BE2C (cell line): ENCODE measurements around the gene ZNF581.

Source experiments
- DNase-seq: peaks from one replicate; pipeline ENCODE4 v3.0.0-alpha.2; 2020
- H3K27me3 ChIP-seq: fragments of 250-450 bp; sonication (Bioruptor Pico); 2 replicates; pipeline ENCODE4 v1.5.1; 2020; ENCODE audit warnings: mild to moderate bottlenecking
- H3K36me3 ChIP-seq: fragments of 250-450 bp; sonication (Bioruptor Pico); 2 replicates; pipeline ENCODE4 v1.5.1; 2020; ENCODE audit warnings: mild to moderate bottlenecking
- H3K4me1 ChIP-seq: fragments of 250-450 bp; sonication (Bioruptor Pico); 2 replicates; pipeline ENCODE4 v1.5.1; 2020
- H3K4me3 ChIP-seq: 2 replicates; pipeline ENCODE4 v1.5.1; 2011; ENCODE audit warnings: low read depth, low read length
- H3K9me3 ChIP-seq: fragments of 250-450 bp; sonication (Bioruptor Pico); 2 replicates; pipeline ENCODE4 v1.5.1; 2020
- TF ChIP-seq, protein P1 (sequence below): IDR thresholded peaks from 2 replicates; pipeline ENCODE4 v1.5.1; 2012; ENCODE audit warnings: mild to moderate bottlenecking, low read depth, low read length

Gene ZNF581

DNA sequence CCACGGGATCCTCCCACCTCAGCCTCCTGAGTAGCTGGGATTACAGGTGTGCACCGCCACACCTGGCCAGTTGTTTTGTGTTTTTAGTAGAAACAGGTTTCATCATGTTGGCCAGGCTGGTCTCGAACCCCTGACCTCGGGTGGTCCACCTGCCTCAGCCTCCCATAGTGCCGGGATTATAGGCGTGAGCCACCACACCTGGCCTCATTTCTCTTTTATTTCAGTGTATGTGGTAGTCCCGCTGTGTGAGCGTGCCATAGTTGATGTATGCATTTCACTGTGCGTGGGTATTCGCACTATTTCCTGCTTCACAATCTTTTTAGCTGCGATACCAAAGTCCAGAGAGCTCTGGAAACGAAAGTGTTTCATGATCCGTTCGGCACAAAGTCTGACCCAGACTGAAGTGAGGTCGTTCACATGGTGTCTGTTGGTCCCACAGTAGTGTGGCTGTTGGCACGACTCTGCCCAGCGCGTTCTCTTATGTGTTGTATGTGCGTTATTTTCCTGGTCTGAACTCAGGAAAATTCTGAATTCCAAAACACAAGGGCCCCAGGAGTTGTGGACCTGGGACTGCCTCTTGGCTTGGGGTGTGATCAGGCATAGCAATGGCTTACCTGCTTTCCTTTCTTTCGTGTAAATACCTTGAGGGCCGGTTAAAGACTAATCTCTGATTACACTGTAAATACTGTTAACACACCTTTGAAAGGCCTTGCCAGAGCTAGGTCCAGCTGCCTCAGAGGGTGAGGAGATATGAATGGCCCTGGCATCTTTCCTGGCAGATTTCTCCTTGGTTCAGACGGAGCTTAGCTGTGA, 40.2 kb downstream of the ZNF581 start:
- TF ChIP-seq, protein P1, sequence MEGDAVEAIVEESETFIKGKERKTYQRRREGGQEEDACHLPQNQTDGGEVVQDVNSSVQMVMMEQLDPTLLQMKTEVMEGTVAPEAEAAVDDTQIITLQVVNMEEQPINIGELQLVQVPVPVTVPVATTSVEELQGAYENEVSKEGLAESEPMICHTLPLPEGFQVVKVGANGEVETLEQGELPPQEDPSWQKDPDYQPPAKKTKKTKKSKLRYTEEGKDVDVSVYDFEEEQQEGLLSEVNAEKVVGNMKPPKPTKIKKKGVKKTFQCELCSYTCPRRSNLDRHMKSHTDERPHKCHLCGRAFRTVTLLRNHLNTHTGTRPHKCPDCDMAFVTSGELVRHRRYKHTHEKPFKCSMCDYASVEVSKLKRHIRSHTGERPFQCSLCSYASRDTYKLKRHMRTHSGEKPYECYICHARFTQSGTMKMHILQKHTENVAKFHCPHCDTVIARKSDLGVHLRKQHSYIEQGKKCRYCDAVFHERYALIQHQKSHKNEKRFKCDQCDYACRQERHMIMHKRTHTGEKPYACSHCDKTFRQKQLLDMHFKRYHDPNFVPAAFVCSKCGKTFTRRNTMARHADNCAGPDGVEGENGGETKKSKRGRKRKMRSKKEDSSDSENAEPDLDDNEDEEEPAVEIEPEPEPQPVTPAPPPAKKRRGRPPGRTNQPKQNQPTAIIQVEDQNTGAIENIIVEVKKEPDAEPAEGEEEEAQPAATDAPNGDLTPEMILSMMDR, result no peak
- H3K9me3 ChIP-seq, result no peaks in the 10 kb centered on the region
- no peak overlapping the region for H3K4me3 ChIP-seq
- DNase-seq, result no peak
- peaks cover 77% of the 10 kb centered on the region for H3K36me3 ChIP-seq
- H3K4me1 ChIP-seq, result peaks cover 8% of the 10 kb centered on the region
- no peaks in the 10 kb centered on the region for H3K27me3 ChIP-seq

DNA sequence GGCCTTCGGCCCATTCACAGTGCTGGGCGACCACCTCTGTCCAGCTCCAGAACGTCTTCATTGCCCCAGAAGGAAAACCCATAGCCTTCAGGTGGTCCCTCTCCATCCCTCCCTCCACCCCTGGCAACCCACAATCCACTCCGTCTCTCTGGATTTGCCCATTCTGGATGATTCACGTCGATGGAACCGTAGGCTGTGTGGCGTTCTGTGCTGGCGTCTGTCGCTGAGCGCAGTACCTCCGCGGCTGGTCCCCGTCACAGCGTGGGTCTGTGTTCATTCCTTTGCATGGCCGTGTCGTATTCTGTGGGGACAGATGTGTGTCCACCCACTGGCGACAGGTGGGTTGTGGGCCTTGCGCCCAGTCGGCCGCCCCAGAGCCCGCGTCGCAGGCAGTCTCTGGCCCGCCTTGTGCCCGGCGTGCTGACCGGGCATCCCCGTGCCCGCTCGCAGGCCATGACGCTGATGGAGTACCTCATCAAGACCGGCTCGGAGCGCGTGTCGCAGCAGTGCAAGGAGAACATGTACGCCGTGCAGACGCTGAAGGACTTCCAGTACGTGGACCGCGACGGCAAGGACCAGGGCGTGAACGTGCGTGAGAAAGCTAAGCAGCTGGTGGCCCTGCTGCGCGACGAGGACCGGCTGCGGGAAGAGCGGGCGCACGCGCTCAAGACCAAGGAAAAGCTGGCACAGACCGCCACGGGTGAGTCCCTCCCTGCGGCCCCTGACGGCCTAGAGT, 41.7 kb downstream of the ZNF581 start:
- peak; percentile 7 for DNase-seq
- H3K4me1 ChIP-seq, result peaks cover 12% of the 10 kb centered on the region
- H3K4me3 ChIP-seq, result no peak overlapping the region
- no peaks in the 10 kb centered on the region for H3K9me3 ChIP-seq
- peaks cover 76% of the 10 kb centered on the region for H3K36me3 ChIP-seq
- H3K27me3 ChIP-seq, result no peaks in the 10 kb centered on the region
- TF ChIP-seq, protein P1, result no peak

DNA sequence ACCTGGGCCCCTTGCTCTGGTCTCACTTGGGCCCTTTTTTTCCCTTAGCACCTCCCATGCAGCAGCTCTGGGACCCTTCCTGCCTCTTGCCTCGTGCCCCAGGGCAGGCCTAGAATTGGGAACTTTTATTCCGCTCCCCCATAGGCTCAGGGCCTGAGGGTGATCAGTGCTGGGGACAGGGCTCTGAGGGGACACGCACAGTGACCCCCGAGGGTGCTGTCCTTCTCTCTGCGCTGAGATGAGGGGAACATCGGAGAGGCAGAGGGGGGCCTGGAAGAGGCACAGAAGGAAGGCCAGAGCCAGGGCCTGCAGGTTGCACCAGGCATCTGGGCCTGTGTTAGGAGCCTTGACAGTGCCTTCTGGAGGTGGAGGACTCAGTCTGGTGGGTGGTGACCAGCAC, 42.3 kb downstream of the ZNF581 start:
- peaks cover 12% of the 10 kb centered on the region for H3K4me1 ChIP-seq

DNA sequence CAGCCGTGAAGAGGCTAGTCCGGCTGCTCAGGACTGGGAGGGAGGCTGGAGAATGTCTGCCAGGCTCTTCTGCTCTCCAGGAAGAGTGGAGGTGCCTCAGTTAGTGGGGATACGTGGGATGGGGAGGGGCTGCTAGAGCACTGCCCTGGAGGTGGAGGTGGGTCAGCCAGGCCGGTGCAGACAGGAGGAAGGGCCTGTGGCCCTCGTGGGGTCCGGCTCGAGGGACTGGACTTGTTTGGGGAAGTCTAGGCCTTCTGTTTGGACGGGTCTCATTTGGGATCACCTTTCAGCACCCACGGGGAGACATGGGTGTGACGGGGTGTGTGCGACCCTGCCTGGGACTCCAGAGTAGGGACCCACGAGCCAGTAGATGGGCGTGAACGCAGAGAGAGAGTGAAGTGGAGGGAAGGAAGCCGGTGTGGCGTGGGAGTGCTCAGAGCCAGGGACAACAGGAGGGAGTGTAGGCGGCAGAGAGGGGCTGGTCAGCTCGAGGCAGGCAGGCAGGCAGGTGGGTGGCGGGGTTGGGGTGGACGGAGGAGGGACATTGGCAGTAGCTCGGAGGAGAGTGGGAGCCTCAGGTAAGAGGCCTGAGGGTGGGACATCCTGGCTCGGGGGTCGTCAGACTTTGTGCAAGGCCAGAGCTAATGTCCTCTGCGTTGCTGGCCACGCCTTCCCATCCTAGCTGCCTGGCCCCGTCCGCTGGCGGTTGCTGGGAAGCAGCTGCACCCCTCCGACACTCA, 43.0 kb downstream of the ZNF581 start:
- Histone ChIP-seq H3K4me3 (no peak overlapping the region), H3K4me1 (peaks cover 12% of the 10 kb centered on the region), H3K36me3 (peaks cover 74% of the 10 kb centered on the region), H3K9me3 (no peaks in the 10 kb centered on the region), H3K27me3 (no peaks in the 10 kb centered on the region)
- no peak for DNase-seq
- TF ChIP-seq, protein P1, result no peak

More for the DNA sequence above, 42.3 kb downstream of the ZNF581 start:
- no peak for DNase-seq
- H3K9me3 ChIP-seq, result no peaks in the 10 kb centered on the region
- peaks cover 77% of the 10 kb centered on the region for H3K36me3 ChIP-seq
- TF ChIP-seq, protein P1, result no peak
- H3K4me3 ChIP-seq, result no peak overlapping the region
- H3K27me3 ChIP-seq, result no peaks in the 10 kb centered on the region

DNA sequence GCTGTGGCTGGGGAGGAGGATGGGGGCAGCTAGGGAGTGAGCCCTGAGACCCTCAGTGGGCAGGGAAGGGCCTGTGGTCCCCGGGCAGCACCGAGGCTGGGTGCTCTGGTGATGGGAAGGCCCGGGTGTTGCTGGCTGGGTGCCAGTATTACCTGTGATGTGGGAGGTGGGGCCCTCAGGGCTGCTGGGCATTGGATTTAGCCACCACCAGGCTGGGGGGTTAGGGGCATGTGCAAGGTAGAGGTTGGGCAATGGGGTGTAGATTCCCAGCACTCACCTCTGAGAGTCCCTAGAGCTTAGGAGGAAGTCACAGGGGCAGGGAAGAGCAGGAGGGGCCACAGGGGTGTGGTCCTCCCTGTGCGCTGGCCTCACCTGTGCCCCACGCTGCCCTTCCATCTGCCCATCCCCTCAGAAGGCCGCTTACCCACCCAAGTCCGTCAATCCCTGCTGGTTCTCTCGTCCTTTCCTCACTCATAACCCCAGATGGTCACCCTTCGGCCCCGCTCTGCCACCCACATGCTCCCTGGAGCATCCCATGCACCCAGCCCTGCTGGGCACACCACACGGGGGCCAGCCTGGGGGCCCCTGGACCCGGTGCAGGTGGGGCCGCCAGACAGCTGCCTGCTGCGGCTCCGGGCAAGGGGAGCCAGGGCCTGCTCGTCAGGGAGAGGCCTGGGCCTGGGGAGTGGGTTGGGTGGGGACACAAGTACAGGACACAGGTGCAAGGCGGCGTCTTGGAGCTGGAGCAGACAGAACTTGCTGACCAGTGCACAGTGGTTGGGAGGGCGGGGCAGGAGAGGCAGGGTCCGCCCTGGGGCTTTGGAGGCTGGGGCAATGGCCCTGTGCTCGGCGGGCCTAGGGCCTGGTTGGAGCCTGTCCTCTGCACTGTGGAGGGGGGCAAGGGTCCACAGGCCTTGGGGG, 44.1 kb downstream of the ZNF581 start:
- H3K36me3 ChIP-seq, result peaks cover 70% of the 10 kb centered on the region
- no peaks in the 10 kb centered on the region for H3K9me3 ChIP-seq
- no peak for DNase-seq
- no peak overlapping the region for H3K4me3 ChIP-seq
- TF ChIP-seq, protein P1, result no peak
- peaks cover 12% of the 10 kb centered on the region for H3K4me1 ChIP-seq
- H3K27me3 ChIP-seq, result no peaks in the 10 kb centered on the region
